H1 (cell line): ENCODE measurements around the gene RING1. TPM values are rescaled to one million over a fixed set of nuclear protein-coding genes. Genes with fewer than 3 reads are reported as not detected.

Experiments used
- POLR2AphosphoS5 ChIP-seq: IDR thresholded peaks from 2 replicates; pipeline ENCODE4 v1.6.1; 2011; ENCODE audit warnings: low read depth, low read length
- polyA plus RNA-seq, 7 experiments: library from polyadenylated mRNA; depleted of rRNA in 3 of 7; stranded (reverse) in 5 of 7; unstranded in 2 of 7; fragments of >200 nt in 5 of 7; fragments of 200-250 nt in 2 of 7; gene quantifications; 1 replicate in 5 of 7; 2 replicates in 1 of 7; 4 replicates in 1 of 7; pipeline versions ENCODE4 v1.2.1 to v1.2.3, GENCODE V29; 2011 to 2013; ENCODE audit warnings: missing spikeins in 2 of 7, mixed read lengths in 2 of 7
- total RNA-seq: library from RNA; stranded (reverse); fragmentation: NEBNext Ultra II Directional; extraction: Animal tissue kit (Norgen Biotek cat#: 25700); gene quantifications from 2 replicates; pipeline ENCODE4 v1.2.1, GENCODE V29; 2021
- TF ChIP-seq, protein P1 (sequence below): fragments of 300-600 bp; sonication (generic); IDR thresholded peaks from 2 replicates; pipeline ENCODE4 v1.7.1; 2012; ENCODE audit warnings: low read length, moderate library complexity, mild to moderate bottlenecking, inconsistent platforms; ENCODE audit not compliant: insufficient replicate concordance

The RING1 gene
- total and polyA plus RNA-seq, 2 of the 8 experiments (the other 6 are each of a cell fraction or from before 2014, with no cell fraction given) = 16.4 to 26.0 TPM

DNA sequence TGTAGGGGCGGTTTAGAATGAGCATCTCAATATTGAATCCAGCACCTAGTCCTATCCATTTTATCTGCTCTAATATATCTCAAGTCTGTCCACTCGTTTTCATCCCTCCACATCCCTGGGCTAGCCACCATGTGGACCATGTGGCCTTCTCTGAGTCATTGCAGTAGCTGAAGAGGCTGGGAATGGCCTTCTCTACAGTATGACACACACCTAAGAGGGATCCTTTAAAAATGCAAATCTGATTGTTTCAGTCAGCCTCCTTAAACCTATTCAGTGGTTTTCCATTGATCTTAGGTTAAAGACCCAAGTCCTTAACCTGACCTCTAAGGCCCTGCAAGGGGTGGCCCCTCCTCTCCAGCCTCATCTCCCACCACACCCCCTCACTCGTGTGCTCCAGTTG is 9.4 kb downstream of the RING1 start (continued):
- TF ChIP-seq, protein P1, sequence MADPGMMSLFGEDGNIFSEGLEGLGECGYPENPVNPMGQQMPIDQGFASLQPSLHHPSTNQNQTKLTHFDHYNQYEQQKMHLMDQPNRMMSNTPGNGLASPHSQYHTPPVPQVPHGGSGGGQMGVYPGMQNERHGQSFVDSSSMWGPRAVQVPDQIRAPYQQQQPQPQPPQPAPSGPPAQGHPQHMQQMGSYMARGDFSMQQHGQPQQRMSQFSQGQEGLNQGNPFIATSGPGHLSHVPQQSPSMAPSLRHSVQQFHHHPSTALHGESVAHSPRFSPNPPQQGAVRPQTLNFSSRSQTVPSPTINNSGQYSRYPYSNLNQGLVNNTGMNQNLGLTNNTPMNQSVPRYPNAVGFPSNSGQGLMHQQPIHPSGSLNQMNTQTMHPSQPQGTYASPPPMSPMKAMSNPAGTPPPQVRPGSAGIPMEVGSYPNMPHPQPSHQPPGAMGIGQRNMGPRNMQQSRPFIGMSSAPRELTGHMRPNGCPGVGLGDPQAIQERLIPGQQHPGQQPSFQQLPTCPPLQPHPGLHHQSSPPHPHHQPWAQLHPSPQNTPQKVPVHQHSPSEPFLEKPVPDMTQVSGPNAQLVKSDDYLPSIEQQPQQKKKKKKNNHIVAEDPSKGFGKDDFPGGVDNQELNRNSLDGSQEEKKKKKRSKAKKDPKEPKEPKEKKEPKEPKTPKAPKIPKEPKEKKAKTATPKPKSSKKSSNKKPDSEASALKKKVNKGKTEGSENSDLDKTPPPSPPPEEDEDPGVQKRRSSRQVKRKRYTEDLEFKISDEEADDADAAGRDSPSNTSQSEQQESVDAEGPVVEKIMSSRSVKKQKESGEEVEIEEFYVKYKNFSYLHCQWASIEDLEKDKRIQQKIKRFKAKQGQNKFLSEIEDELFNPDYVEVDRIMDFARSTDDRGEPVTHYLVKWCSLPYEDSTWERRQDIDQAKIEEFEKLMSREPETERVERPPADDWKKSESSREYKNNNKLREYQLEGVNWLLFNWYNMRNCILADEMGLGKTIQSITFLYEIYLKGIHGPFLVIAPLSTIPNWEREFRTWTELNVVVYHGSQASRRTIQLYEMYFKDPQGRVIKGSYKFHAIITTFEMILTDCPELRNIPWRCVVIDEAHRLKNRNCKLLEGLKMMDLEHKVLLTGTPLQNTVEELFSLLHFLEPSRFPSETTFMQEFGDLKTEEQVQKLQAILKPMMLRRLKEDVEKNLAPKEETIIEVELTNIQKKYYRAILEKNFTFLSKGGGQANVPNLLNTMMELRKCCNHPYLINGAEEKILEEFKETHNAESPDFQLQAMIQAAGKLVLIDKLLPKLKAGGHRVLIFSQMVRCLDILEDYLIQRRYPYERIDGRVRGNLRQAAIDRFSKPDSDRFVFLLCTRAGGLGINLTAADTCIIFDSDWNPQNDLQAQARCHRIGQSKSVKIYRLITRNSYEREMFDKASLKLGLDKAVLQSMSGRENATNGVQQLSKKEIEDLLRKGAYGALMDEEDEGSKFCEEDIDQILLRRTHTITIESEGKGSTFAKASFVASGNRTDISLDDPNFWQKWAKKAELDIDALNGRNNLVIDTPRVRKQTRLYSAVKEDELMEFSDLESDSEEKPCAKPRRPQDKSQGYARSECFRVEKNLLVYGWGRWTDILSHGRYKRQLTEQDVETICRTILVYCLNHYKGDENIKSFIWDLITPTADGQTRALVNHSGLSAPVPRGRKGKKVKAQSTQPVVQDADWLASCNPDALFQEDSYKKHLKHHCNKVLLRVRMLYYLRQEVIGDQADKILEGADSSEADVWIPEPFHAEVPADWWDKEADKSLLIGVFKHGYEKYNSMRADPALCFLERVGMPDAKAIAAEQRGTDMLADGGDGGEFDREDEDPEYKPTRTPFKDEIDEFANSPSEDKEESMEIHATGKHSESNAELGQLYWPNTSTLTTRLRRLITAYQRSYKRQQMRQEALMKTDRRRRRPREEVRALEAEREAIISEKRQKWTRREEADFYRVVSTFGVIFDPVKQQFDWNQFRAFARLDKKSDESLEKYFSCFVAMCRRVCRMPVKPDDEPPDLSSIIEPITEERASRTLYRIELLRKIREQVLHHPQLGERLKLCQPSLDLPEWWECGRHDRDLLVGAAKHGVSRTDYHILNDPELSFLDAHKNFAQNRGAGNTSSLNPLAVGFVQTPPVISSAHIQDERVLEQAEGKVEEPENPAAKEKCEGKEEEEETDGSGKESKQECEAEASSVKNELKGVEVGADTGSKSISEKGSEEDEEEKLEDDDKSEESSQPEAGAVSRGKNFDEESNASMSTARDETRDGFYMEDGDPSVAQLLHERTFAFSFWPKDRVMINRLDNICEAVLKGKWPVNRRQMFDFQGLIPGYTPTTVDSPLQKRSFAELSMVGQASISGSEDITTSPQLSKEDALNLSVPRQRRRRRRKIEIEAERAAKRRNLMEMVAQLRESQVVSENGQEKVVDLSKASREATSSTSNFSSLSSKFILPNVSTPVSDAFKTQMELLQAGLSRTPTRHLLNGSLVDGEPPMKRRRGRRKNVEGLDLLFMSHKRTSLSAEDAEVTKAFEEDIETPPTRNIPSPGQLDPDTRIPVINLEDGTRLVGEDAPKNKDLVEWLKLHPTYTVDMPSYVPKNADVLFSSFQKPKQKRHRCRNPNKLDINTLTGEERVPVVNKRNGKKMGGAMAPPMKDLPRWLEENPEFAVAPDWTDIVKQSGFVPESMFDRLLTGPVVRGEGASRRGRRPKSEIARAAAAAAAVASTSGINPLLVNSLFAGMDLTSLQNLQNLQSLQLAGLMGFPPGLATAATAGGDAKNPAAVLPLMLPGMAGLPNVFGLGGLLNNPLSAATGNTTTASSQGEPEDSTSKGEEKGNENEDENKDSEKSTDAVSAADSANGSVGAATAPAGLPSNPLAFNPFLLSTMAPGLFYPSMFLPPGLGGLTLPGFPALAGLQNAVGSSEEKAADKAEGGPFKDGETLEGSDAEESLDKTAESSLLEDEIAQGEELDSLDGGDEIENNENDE = no peak
- TF ChIP-seq POLR2AphosphoS5 = 0 out of 2 replicates have a peak, but pooled peaks have one; percentile 33
